Esophagus muscularis mucosa (tissue), 4 donors: ENCODE measurements around the gene SEC14L2.

ENCODE experiments used
- EP300 ChIP-seq: sonication (generic); formaldehyde crosslinking; IDR thresholded peaks from one replicate; pipeline ENCODE4 v1.6.1; 2017; ENCODE audit warnings: antibody characterized with exemption
- POLR2A ChIP-seq: fragments of 450-650 bp; IDR thresholded peaks from one replicate; pipeline ENCODE4 v1.6.1; 2017; ENCODE audit warnings: antibody characterized with exemption, moderate library complexity, mild to moderate bottlenecking, low read depth
- POLR2AphosphoS5 ChIP-seq, 2 donors: sonication (generic); formaldehyde crosslinking; IDR thresholded peaks; one replicate each; pipeline ENCODE4 v1.6.1; 2017; ENCODE audit warnings: antibody characterized with exemption in 2 of 2
- TF ChIP-seq, protein P1 (sequence below), 3 experiments: fragments of 200-600 bp in 2 of 3; fragments of 450-650 bp in 1 of 3; sonication (generic) in 2 of 3; IDR thresholded peaks; one replicate each; pipeline ENCODE4 v1.5.1; 2017 to 2019; ENCODE audit warnings: antibody characterized with exemption in 3 of 3, mild to moderate bottlenecking in 2 of 3, moderate library complexity in 1 of 3

DNA sequence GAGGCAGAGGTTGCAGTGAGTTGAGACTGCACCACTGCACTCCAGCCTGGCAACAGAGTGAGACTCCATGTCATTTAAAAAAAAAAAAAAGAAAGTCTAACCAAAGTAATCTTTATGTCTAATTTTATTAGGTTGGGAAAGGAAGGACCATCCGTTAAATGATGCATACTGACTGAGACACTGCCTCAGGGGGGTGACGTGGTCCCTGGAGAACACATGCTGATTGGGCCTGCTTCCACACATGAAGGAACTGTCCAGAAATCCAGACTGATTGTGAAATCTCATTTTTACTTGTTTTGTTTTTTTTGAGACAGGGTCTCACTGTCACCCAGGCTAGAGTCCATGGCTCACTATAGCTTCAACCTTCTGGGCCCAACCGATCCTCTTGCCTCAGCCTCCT, 45.6 kb upstream of the SEC14L2 start:
- TF ChIP-seq, protein P1, sequence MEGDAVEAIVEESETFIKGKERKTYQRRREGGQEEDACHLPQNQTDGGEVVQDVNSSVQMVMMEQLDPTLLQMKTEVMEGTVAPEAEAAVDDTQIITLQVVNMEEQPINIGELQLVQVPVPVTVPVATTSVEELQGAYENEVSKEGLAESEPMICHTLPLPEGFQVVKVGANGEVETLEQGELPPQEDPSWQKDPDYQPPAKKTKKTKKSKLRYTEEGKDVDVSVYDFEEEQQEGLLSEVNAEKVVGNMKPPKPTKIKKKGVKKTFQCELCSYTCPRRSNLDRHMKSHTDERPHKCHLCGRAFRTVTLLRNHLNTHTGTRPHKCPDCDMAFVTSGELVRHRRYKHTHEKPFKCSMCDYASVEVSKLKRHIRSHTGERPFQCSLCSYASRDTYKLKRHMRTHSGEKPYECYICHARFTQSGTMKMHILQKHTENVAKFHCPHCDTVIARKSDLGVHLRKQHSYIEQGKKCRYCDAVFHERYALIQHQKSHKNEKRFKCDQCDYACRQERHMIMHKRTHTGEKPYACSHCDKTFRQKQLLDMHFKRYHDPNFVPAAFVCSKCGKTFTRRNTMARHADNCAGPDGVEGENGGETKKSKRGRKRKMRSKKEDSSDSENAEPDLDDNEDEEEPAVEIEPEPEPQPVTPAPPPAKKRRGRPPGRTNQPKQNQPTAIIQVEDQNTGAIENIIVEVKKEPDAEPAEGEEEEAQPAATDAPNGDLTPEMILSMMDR (IDR thresholded peaks at IDR 0.05), result no peak
- TF ChIP-seq EP300 (no peak), POLR2AphosphoS5 (IDR thresholded peaks at IDR 0.05) (no peak), POLR2A (no peak)
